HG02938 (cell line): Measurements from ENCODE around the gene OR9Q1.
"Not testable (repeated sequence)": the region's sequence is repeated elsewhere in the genome, so short reads cannot be mapped to it uniquely, and the experiment has no call there.

Source experiments
- ATAC-seq: cut with Tn5 transposase; IDR thresholded peaks from one replicate; pipeline ENCODE4 v1.9.1; 2021; ENCODE audit warnings: mild to moderate bottlenecking, moderate library complexity; ENCODE audit not compliant: unreplicated experiment

OR9Q1 gene

GRCh38 chr11:58023435-58023931 is at the start of gene OR9Q1:
Gene OR9Q1 (plus strand): TSS chr11:58023881. CDS start chr11:58179445, 155,564 bp downstream.
- ATAC-seq = no peak

GRCh38 chr11:57974132-57974531 is 49.5 kb upstream of the OR9Q1 start:
- no peak for ATAC-seq

GRCh38 chr11:57974848-57975601 is 48.7 kb upstream of the OR9Q1 start:
- no peak for ATAC-seq

GRCh38 chr11:57977709-57978108 is 46.0 kb upstream of the OR9Q1 start:
- no peak for ATAC-seq

- ATAC-seq = no peak
Observed at GRCh38 chr11:57978686-57979531, 44.8 kb upstream of the OR9Q1 start.

- ATAC-seq = no peak
Observed at GRCh38 chr11:57979532-57980079, 44.1 kb upstream of the OR9Q1 start.

- ATAC-seq = no peak
Observed at GRCh38 chr11:57980201-57980600, 43.5 kb upstream of the OR9Q1 start.

- no peak for ATAC-seq
Observed at GRCh38 chr11:57981536-57981935, 42.1 kb upstream of the OR9Q1 start.

- ATAC-seq = no peak
Observed at GRCh38 chr11:57982776-57983175, 40.9 kb upstream of the OR9Q1 start.

- ATAC-seq = no peak
Observed at GRCh38 chr11:57983191-57983590, 40.5 kb upstream of the OR9Q1 start.

- not testable (repeated sequence) for ATAC-seq
Observed at GRCh38 chr11:57999523-57999922, 24.2 kb upstream of the OR9Q1 start.

GRCh38 chr11:58000021-58000420 is 23.7 kb upstream of the OR9Q1 start:
- ATAC-seq = not testable (repeated sequence)

GRCh38 chr11:58000699-58001098 is 23.0 kb upstream of the OR9Q1 start:
- no peak for ATAC-seq

- ATAC-seq = no peak
Observed at GRCh38 chr11:58003036-58003435, 20.6 kb upstream of the OR9Q1 start.

GRCh38 chr11:58003591-58003990 is 20.1 kb upstream of the OR9Q1 start:
- no peak for ATAC-seq

GRCh38 chr11:58004664-58005063 is 19.0 kb upstream of the OR9Q1 start:
- ATAC-seq = no peak

GRCh38 chr11:58006940-58007339 is 16.7 kb upstream of the OR9Q1 start:
- ATAC-seq = no peak

GRCh38 chr11:58011771-58012170 is 11.9 kb upstream of the OR9Q1 start:
- ATAC-seq = no peak

GRCh38 chr11:58024601-58025091 is 965 bp downstream of the OR9Q1 start:
- ATAC-seq = no peak

- ATAC-seq = no peak
Observed at GRCh38 chr11:58027341-58027740, 3.7 kb downstream of the OR9Q1 start.

GRCh38 chr11:58028687-58029411 is 5.2 kb downstream of the OR9Q1 start:
- ATAC-seq = no peak
